ENCODE results near the gene SLC17A9. TPM values are rescaled to one million over a fixed set of nuclear protein-coding genes. Genes with fewer than 3 reads are reported as not detected.
"Not testable (repeated sequence)": the region's sequence is repeated elsewhere in the genome, so short reads cannot be mapped to it uniquely, and the experiment has no call there.

The SLC17A9 gene
- polyA plus RNA-seq, 6 donors from 2014 or later = 3.1 to 10.0 (median 5.1) TPM

DNA sequence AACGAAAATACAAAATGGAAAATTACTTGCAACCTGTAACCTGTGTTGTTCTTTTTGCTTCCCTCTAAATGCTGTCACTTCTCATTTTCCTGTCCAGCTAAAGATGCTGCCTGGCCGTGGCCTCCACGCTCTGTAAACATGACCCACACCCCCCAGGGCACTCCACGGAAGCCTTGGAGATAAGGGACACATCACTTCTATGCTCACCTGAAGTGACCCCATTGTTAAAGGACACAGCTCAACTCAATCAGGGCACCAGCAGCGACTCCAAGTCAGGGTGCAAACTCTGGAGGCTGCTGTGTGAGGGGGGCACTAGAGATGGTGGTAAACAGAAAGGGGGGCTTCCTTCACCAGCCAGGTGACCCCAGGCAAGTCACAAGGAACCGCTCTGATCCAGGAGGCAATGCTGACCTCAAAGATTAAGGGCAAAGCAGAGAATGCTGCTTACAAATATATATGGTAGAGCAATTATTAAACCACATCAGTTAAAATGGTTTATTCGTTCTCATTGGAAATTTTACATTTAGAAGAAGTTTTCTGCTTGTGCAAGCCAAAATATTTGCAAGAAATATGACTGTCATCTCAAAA lies 39.4 kb upstream of the SLC17A9 start:
- Mint-ChIP-seq H3K4me3 (no peak overlapping the region), H3K27me3 (no peaks in the 10 kb centered on the region), H3K9me3 (no peaks in the 10 kb centered on the region), H3K27ac (peak overlapping the region in 2 of 6 donors; percentile 57 to 89), H3K4me1 (peaks cover 32 to 43% (median 37%) of the 10 kb centered on the region in 3 donors), H3K36me3 (peaks cover 9 to 12% of the 10 kb centered on the region in 2 donors)
- ATAC-seq (ENCODE audit: low read depth in 2 of 2) (no peak), DNase-seq (no peak)

DNA sequence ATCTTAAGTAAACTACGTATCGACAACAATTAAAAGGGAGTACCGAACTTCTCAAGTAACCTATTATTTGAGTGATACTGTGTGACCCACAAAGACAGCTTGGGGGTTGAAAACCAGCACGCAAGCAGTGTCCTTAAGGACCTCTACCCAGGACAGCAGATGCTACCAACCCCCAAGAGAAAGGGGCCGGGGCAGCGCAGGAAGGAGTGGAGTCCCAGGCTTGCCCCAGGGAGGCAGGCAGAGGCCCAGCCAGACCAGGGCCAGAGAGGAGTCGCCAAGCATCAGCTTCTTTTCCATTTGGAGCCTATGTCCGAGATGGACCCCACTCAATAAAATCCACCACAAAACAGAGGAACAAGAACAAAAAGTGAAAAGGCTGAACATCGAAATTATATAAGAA lies 38.1 kb upstream of the SLC17A9 start:
- H3K27me3 Mint-ChIP-seq = no peaks in the 10 kb centered on the region
- no peak for ATAC-seq (ENCODE audit: low read depth in 2 of 2)
- no peak overlapping the region for H3K4me3 Mint-ChIP-seq
- H3K9me3 Mint-ChIP-seq = no peaks in the 10 kb centered on the region
- H3K4me1 Mint-ChIP-seq = peaks cover 43 to 53% (median 50%) of the 10 kb centered on the region in 3 donors
- DNase-seq = no peak
- H3K27ac Mint-ChIP-seq = no peak overlapping the region
- peaks cover 9 to 12% of the 10 kb centered on the region in 2 donors for H3K36me3 Mint-ChIP-seq

DNA sequence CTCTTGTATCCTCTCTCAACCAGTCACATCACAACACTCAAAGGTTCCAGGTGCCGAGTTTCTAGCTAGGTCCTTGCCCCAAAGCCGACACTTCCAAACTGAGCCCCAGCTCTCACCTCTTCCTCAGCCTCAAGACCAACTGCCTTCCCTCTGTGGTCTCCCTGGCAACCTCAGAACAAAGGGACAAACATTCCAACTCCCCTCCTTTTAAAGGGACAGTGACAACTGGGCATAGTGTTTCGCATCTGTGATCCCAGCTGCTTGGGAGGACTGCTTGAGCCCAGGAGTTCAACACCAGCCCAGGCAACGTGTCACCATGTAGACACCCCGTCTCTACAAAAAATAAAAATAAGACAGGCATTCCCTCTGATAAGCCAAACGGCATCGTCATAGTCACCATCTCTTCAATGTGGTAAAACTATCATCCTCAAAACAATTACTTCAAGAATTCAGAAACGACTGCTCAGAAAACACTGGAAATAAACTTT lies 37.5 kb upstream of the SLC17A9 start:
- Mint-ChIP-seq H3K4me3 (peak overlapping the region in 2 of 8 donors; percentile 24 to 72), H3K36me3 (peaks cover 5 to 6% of the 10 kb centered on the region in 2 donors), H3K9me3 (no peaks in the 10 kb centered on the region), H3K4me1 (peaks cover 43 to 58% (median 55%) of the 10 kb centered on the region in 3 donors), H3K27me3 (no peaks in the 10 kb centered on the region), H3K27ac (peak overlapping the region in 3 of 6 donors; percentile 56 to 74 (median 59))
- no peak for DNase-seq
- no peak for ATAC-seq (ENCODE audit: low read depth in 2 of 2)

DNA sequence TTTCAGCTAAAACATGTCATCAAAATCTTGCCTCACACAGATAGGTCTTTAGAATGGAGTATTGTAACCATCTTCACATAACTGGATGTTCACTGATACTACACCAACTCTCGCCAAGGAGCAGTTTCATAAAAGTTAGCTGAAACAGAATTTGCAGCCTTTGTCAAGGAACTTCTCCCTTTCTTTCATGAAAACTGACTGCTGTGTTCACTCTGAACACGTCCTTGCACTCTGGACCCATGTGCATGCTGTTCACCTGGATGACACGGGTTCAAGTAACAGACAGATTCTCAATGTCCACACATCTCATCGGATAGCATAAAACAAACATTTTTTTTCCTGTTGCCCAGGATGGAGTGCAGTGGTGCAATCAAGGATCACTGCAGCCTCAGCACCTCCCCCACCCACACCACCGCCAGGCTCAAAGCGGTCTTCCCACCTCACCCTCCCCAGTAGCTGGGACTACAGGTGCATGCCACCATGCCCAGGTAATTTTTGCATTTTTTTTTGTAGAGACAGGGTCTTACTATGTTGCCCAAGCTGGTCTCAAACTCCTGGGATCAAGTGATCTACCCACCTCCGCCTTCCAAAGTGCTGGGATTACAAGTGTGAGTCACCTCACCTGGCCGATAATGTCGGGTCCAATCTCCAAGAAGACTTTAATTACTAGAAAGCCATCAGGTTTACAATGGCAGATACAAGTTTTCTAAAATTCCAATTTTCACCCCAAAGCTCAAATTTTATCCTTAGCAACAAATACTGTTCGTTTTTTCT lies 35.6 kb upstream of the SLC17A9 start:
- Mint-ChIP-seq H3K27me3 (no peaks in the 10 kb centered on the region), H3K4me1 (peaks cover 50 to 70% (median 69%) of the 10 kb centered on the region in 3 donors), H3K36me3 (peaks cover 0 to 5% of the 10 kb centered on the region in 2 donors), H3K4me3 (peak overlapping the region in 6 of 8 donors; percentile 15 to 85 (median 52)), H3K27ac (peak overlapping the region in 1 of 6 donors; percentile 18), H3K9me3 (no peaks in the 10 kb centered on the region)
- no peak for ATAC-seq (ENCODE audit: low read depth in 2 of 2)
- DNase-seq = no peak

DNA sequence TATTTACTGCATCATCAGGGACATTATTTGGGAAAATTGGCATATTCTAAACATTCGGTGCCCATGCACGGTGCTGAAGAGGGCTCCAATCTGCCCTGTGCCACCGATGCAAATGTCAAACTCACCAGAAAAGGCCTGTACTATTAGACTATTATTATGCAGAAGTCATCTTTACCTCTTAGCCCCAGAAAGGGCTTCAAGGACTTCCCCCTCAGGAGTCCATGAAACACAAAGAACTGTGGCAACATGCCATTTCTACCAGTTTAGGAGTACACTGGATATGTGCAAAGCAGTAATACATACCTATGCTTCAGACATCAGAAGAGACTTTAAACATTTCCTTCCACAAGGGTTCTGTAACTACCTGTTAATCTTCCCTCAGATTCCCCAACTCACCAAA lies 34.8 kb upstream of the SLC17A9 start:
- H3K4me3 Mint-ChIP-seq = peak overlapping the region; percentile 54 to 87 (median 80)
- H3K4me1 Mint-ChIP-seq = peaks cover 56 to 79% (median 76%) of the 10 kb centered on the region in 3 donors
- peaks cover 0 to 5% of the 10 kb centered on the region in 2 donors for H3K36me3 Mint-ChIP-seq
- peak overlapping the region in 3 of 6 donors; percentile 41 to 89 (median 65) for H3K27ac Mint-ChIP-seq
- ATAC-seq (ENCODE audit: low read depth in 2 of 2) = no peak
- H3K27me3 Mint-ChIP-seq = no peaks in the 10 kb centered on the region
- no peak for DNase-seq
- no peaks in the 10 kb centered on the region for H3K9me3 Mint-ChIP-seq

DNA sequence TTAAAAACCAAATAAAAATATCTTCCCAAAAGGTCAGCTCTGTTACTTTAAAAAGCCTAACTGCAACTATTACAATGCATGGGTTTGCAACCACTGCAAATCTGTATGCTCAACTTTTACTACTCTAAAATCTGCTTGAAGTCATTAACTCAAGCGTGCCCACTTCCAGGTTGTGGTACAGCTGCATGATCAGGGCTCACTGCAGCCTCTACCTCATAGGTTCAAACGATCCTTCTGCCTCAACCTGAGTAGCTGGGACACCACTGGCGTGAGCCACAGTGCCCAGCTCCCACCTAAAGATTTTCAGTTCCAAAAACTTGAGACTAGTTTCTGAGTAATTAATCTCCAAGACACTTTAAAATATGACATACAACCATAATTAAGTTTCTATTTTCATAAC lies 34.4 kb upstream of the SLC17A9 start:
- H3K27ac Mint-ChIP-seq = peak overlapping the region in 4 of 6 donors; percentile 41 to 89 (median 76)
- peaks cover 57 to 78% (median 78%) of the 10 kb centered on the region in 3 donors for H3K4me1 Mint-ChIP-seq
- ATAC-seq (ENCODE audit: low read depth in 2 of 2) (peak; percentile 61 to 65), DNase-seq (no peak)
- H3K9me3 Mint-ChIP-seq = no peaks in the 10 kb centered on the region
- no peaks in the 10 kb centered on the region for H3K27me3 Mint-ChIP-seq
- peak overlapping the region; percentile 54 to 87 (median 80) for H3K4me3 Mint-ChIP-seq
- peaks cover 0 to 2% of the 10 kb centered on the region in 2 donors for H3K36me3 Mint-ChIP-seq

DNA sequence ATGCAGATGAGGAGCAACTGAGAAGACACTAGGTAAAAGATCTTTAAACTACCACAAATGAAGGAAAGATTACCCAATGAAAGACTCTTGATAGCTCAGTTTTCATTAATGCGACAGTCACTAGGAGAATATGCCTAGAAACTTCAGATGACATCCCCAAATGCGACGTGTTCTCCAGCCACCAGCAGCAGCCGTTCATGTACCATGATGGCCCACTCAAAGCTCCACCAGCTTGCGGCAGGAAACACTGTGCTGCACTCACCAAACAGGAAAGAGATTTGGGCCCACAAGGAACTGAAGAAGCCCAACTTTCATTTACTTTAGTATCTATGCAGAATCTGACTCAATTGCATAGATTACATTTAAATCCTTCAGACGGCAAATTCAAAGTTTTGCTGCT lies 33.7 kb upstream of the SLC17A9 start:
- Mint-ChIP-seq H3K9me3 (no peaks in the 10 kb centered on the region), H3K4me3 (peak overlapping the region; percentile 59 to 87 (median 82)), H3K27me3 (no peaks in the 10 kb centered on the region), H3K27ac (peak overlapping the region in 5 of 6 donors; percentile 24 to 91 (median 86)), H3K36me3 (no peaks in the 10 kb centered on the region), H3K4me1 (peaks cover 57 to 79% (median 76%) of the 10 kb centered on the region in 3 donors)
- ATAC-seq (ENCODE audit: low read depth in 2 of 2) (peak; percentile 65 to 66), DNase-seq (no peak)

DNA sequence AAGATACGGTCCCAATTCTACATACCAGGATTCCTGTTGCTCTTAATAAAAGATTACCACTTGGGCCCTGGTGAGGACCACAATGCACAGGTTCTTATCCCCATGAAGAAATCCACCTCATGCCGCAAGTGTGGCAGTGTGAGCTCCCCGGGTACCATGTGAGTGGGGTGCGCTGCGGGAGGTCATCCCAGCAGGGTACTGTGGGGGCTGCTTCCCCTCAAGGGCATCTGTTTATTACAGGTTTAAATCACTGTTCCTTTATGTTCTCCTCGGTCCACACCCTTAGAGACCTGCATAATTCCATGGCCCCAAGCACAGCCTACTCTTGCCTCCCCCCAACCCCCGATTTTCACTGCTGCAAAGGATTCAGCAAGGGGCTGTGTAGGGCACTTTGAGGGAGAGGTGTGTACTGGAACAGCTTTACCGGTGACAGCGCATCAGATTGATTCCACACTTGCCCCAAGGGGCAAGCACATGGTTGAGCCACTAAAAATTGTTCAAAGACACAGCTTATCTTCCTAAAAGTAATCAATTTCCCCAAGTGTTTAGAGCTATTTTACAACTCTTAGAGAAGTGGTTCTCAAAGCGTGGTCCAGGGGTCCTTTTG lies 32.4 kb upstream of the SLC17A9 start:
- no peaks in the 10 kb centered on the region for H3K36me3 Mint-ChIP-seq
- H3K9me3 Mint-ChIP-seq = no peaks in the 10 kb centered on the region
- ATAC-seq (ENCODE audit: low read depth in 2 of 2) (no peak), DNase-seq (no peak)
- peaks cover 61 to 88% (median 78%) of the 10 kb centered on the region in 3 donors for H3K4me1 Mint-ChIP-seq
- H3K27me3 Mint-ChIP-seq = no peaks in the 10 kb centered on the region
- H3K27ac Mint-ChIP-seq = peak overlapping the region in 5 of 6 donors; percentile 5 to 91 (median 30)
- H3K4me3 Mint-ChIP-seq = peak overlapping the region in 7 of 8 donors; percentile 5 to 85 (median 71)

DNA sequence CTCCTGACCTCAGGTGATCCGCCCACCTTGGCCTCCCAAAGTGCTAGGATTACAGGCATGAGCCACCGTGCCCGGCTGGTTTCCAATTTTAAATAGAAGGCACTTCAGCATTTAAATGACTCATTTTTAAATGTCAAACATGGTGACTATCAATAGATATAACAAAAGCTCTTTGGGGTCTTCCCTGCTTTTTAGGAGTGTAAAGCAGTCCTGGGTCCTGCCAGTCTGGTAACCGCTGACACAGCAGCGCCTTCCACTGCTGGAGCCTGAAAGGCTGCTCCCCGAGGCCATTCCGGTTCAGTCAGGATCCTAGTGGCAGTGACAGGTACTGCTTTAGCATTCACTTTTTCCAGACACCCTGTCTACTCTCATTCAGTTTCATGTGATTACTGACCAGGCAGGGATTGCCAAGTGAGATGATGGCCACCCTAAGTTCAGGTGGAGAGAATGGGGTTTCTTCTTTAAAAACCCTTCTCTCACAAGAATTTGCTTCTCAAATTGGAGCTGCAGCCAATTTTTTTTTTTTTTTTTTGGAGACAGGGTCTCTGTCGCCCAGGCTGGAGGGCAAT lies 31.3 kb upstream of the SLC17A9 start:
- Mint-ChIP-seq H3K4me1 (peaks cover 59 to 84% (median 72%) of the 10 kb centered on the region in 3 donors), H3K27me3 (no peaks in the 10 kb centered on the region), H3K27ac (peak overlapping the region in 4 of 6 donors; percentile 30 to 83 (median 58)), H3K9me3 (no peaks in the 10 kb centered on the region), H3K4me3 (peak overlapping the region in 7 of 8 donors; percentile 21 to 61 (median 40)), H3K36me3 (no peaks in the 10 kb centered on the region)
- ATAC-seq (ENCODE audit: low read depth in 2 of 2) (peak; percentile 39 to 46), DNase-seq (no peak)

DNA sequence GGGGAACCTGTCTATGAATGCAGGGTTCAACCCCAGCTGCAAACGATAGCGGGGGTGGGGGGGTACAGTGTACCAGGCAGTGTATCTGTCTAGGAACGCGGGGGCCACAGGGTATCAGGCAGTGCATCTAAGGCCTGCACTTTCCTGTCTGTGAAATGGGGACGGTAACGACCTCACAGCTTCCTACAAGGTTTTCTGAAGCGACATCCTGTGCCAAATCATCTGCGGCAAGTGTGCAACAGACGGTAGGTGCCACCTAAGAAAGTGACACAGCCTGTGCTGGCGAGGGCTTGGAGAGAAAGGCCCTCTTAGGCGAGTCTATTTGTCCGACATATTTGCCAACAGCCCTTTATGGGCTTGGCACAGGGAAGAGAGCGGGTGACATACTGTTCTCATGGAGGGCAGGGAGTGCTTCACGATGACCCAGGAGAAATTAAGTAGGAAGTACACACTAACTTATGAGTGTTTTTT lies 30.0 kb upstream of the SLC17A9 start:
- H3K27ac Mint-ChIP-seq = peak overlapping the region in 4 of 6 donors; percentile 20 to 92 (median 77)
- no peak for DNase-seq
- H3K27me3 Mint-ChIP-seq = no peaks in the 10 kb centered on the region
- no peaks in the 10 kb centered on the region for H3K36me3 Mint-ChIP-seq
- H3K9me3 Mint-ChIP-seq = no peaks in the 10 kb centered on the region
- peak overlapping the region in 7 of 8 donors; percentile 9 to 80 (median 62) for H3K4me3 Mint-ChIP-seq
- H3K4me1 Mint-ChIP-seq = peaks cover 55 to 84% (median 75%) of the 10 kb centered on the region in 3 donors
- ATAC-seq (ENCODE audit: low read depth in 2 of 2) = no peak

DNA sequence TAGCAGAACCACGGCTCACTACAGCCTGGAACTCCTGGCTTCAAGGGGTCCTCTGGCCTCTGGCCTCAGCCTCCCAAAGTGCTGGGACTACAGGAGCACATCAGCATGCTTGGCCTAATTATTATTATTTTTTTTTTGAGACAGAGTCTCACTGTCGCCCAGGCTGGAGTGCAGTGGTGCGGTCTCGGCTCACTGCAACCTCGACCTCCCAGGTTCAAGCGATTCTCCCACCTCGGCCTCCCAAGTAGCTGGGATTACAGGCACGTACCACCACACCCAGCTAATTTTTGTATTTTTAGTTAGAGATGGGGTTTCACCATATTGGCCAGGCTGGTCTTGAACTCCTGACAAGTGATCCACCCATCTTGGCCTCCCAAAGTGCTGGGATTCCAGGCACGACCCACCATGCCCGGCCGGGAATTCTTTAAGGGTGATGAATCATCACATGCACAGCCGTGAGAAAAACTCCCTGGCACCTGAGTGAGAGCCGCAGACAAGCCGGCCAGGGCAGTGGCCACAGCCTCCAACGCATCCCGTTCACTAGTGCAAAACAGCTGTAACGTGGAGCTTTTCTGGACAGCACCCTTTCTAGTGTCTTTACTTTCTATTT lies 29.3 kb upstream of the SLC17A9 start:
- not testable (repeated sequence) for H3K9me3 Mint-ChIP-seq; DNase-seq; H3K36me3 Mint-ChIP-seq; H3K27me3 Mint-ChIP-seq; ATAC-seq (ENCODE audit: low read depth in 2 of 2)
- Mint-ChIP-seq H3K4me3 (peak overlapping the region in 5 of 8 donors; percentile 19 to 86 (median 62)), H3K4me1 (peaks cover 54 to 84% (median 75%) of the 10 kb centered on the region in 3 donors), H3K27ac (peak overlapping the region in 4 of 6 donors; percentile 9 to 88 (median 20))

DNA sequence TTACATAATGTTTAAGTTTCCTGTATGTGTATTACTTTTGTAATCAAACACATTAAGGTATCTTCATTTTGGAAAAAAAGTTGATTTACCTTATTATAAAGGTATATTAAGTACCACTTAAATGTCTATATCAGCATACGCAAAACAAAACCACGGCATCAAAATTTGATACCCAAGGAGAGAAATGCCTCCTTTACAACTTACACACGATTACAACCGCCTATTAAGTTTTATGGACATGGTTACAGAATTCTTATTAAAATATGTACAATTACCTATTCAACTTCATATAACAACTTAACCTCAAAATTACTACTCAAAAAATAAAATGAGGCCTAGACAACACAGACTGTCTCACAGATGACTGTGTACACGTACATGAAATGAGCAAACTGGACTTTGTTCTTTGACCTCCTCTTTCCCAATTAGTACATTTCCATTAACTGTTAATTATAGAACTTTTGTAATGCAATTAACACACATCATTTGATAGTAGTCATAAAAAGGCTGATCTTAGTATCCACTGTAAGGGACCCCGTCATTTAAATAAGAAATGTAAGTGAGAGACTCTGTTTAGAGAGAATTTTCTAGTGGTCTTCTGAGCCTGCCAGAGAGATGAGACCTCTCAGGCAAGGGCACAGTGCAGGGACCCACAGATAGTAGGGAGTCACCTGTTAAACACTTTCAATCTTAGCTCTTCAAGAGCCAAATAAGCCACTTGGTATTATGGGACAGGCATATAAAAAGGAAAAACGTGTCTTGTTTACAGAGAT lies 28.7 kb upstream of the SLC17A9 start:
- Mint-ChIP-seq H3K9me3 (no peaks in the 10 kb centered on the region), H3K27ac (peak overlapping the region in 3 of 6 donors; percentile 54 to 97 (median 94)), H3K36me3 (no peaks in the 10 kb centered on the region), H3K4me3 (peak overlapping the region; percentile 86 to 98 (median 92)), H3K27me3 (no peaks in the 10 kb centered on the region), H3K4me1 (peaks cover 52 to 84% (median 75%) of the 10 kb centered on the region in 3 donors)
- no peak for ATAC-seq (ENCODE audit: low read depth in 2 of 2)
- no peak for DNase-seq
